Activated CD4-positive, alpha-beta T cell treated with anti-CD3 and anti-CD28 coated beads, Interleukin-2, amount 50 U/mL, for 1 hour (primary cell): ENCODE data around the gene CKB.

Source experiments
- DNase-seq: peaks from one replicate; pipeline ENCODE4 v3.0.0-alpha.2; 2020

CKB gene

DNA sequence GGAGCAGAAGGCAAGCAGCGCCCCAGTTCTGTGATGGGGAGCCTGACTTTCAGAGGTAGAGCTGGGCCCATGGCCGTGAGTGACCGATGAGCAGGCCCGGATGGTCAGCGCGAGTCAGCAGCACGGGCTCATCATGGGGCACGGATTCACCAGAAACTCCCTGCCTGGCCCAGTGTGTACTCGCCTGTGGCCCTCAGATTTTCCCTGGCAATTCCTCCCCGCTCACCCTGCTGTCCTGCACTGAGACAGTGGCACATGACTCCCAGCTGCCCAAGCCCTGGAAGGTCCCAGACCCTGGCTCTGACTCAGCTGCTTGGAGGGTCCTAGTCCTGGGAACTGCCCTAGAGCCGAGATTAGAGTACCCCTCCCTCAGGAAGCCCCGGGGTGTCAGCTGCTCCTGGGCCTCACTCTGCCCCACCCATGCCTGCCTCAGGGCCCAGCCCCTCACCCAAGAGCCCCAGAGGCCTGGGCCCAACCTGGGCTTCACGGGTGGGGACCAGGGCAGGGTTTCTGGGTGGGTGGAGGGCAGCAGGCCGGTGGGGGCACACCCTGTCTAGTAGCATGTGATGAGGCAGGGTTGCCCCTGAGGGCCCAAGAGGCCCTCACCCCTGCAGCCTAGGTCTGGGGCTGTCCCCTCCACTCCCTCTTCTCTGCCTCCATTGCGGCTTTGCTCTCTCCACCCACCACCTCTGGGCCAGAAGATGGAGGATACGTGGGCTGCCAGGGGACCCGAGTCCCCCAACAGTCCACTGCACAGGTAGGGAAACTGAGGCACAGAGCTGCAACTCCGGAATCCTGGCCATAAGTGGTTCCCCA lies 14.8 kb upstream of the CKB start:
- no peak for DNase-seq

DNA sequence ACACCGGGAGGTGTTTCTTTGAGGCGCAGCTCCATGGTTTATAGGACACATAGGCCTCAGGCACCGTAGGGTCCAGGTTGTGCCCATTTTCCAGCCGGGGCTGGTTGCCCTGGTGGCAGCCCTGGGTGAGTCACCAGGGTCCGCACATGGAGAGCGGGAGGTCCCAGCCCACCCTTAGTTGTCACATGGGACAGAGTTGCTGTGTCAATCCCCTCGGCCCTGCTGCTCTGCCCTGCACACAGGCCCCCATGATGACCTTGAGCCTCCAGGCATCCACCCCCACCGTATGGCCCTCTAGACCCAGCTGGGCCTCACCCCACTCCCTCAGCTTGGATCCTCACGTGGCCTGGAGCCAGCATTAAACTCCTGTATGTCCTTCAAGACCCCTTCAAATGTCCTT lies 14.1 kb upstream of the CKB start:
- no peak for DNase-seq

DNA sequence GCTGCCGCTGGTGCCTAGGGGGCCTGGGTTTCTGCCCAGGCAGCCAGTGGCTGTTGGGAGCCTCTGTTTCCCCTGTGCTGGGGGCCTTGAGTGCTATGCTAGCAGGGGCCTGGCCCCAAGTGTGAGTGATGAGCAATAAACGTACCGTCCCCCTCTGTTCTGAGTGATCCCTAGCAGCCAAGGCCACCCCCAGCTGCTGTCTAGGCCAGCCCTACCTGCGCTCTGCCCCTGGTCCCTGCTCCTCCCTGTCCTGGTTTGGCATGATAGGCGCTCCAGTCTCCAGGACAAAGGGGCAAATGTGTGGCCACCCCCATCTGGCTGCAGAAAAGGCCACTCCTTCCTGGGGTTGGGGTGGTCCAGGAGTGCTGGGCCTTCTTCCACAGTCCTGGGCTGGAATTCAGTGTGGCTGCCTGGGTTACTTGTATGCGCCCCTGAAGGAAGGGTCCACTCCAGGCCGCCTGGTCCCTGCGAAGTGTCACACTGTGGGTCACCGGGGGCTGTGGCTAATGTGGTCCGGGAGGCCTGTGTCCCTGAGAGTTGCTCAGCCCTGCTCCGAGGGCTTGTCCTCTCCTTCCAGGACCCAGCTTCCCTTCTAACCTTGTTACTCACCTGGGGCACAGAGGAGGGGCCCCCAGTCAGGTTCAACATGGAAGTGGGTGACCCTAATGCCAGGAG lies 13.4 kb upstream of the CKB start:
- no peak for DNase-seq

DNA sequence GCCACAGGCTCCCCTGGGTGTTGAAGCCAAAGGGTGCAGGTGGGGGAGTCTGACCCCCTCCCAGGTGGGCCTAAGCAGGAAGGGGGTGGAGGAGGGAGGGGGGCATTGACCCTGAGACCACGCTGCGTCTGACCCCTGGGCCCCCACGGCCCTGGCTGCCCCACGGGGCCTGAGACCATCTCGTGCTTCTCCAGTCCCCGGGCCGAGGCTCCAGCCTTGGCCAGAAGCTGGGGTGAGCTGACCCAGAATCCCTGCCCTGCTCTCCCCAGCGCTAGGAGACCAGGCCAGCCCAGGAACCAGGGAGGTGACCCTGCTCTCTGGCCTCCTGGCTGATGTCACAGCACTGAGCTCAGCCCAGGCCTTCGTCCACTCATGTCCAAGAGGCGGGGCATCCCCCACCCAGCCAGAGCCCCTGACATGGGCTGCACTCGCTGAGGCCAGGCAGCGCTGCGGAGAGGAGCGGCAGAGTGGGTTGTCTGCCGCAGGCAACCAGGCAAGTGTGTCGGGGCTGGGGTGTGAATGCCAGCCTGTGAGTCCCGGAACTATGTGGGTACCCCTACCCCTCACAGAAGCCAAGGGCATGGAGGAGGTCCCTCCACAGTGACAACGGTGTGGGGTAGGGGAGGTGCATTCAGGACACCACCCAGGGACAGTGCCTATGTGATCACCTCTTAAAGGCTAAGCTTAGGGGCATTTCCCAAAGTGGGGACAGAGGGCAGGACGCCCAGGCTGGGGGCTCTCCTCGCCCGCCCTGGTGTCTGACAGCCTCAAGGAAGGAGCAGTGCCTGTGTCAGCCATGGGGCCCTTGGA lies 12.7 kb upstream of the CKB start:
- no peak for DNase-seq

DNA sequence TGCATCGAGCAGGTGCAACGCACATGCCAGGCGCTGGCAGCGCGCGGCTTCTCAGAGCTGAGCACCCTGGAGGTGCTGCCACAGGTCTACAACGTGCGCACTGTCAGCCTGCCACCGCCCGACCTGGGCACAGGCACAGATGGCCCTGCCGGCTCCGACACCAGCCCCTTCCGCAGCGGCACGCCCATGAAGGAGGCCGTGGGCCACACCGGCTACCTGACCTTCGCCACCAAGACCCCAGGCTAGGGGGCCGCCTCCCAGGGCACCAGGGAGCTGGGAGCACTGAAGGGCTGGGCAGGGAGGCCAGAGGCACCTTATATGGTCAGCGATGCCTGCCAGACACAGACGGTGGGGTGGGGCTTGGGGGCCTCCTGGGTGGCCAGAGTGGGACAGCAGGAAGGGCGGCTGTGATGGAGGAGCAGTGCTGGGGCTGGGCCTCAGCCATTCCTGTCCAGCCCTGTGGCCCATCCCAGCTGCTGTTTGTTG lies 12.0 kb upstream of the CKB start:
- no peak for DNase-seq

DNA sequence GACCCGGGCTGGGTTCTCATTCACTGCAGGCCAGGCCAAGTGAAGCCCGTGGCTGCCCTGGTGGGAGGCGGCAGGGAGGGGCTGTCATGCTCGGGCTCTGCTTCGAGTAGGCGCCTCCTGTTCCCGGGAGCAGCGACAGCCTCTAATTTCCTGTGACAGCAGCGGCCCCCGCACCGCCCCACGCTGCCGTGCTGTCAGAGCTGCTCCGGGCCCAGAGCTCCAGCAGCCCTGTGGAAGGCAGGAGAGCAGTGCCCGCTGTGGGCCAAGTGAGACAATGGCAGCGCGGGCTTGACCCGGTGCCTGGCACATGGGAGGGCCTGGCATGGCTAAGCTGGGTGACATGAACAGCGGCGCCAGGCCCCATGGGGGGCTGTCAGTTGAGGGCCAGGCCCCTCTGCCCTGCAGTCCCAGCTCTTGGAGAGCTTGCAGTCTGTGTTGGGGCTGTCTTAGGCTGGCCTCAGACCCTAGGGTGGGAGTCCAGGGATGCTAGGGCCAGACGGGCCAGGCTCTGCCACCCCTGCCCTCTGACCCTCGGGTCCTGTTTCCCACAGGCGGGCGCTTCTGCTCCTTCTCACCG lies 11.5 kb upstream of the CKB start:
- DNase-seq = no peak

DNA sequence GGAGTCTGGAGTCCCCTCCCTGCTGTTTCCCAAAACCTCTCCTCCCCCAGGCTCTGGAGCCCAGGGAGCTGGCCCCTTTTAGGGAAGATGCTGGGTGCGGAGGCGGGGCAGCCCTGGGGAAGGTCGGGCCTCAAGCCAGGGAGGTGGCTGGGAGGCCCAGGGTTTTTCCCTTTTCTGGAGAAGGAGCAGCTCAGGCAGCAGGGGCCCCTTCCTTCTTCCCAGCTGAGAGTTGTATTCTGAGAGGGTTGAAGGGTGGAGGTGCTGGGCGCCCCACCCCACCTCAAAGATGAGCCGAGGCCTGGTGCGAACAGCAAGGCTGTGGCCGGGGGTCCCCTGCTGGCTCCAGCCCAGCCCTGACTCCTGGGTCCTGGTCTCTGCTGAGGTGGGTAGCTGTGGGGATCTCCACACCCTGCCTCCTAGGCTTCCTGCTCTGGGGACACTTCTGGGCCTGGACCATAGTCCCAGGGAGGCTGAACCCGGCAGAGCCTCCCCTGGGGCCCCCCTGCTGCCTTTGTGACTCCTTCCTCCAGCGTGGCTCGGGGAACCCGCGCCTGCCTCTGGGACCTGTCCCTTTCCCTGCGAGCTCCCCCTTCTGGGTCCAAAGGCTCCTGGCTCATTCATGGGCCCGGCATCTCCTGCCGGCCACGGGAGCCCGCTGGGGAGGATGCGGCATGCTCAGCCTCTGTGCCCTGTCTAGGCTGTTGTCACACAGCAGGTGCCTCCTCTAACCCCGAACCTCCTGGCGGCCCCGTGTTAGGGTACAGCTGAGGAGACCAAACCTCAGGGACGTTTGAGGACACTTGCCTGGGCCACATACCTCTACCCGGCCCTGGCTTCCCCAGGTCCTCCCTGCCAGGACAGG lies 10.7 kb upstream of the CKB start:
- DNase-seq = no peak

DNA sequence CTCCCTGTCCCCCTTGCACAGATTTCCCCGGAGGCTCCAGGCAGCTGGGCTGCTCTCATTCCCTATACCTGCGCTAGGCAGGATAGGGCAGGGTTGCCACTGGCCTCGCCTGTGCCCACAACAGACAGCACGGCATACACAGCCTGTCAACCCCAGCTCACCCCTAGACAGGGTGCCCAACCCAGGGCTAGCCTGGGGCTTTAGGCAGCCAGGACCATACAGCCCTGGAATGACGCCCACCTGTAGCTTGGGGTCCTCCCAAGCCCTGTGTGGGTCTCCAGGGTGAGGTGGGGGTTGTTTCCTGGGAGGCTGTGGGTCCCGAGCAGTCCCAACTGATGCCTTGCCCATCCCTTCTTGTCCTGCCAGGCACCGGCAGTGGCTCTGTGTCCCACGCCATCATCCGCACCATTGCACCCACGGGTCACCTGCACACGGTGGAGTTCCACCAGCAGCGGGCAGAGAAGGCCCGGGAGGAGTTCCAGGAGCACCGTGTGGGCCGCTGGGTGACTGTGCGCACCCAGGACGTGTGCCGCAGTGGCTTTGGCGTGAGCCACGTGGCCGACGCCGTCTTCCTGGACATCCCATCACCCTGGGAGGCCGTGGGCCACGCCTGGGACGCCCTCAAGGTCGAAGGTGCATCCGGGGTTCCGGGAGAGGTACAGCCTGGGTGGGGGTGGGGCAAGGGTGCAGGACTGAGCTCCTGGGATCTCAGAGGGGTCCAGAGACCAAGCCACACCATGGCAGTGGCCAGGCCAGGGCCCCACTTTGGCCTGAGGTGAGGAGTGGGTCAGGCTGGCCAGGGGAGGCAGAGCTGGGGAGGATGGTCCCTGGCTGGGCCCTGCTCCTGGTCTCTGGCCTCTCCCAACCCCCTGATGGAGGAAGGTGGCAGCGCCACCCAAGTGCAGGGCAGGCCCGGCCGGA lies 9.8 kb upstream of the CKB start:
- no peak for DNase-seq

DNA sequence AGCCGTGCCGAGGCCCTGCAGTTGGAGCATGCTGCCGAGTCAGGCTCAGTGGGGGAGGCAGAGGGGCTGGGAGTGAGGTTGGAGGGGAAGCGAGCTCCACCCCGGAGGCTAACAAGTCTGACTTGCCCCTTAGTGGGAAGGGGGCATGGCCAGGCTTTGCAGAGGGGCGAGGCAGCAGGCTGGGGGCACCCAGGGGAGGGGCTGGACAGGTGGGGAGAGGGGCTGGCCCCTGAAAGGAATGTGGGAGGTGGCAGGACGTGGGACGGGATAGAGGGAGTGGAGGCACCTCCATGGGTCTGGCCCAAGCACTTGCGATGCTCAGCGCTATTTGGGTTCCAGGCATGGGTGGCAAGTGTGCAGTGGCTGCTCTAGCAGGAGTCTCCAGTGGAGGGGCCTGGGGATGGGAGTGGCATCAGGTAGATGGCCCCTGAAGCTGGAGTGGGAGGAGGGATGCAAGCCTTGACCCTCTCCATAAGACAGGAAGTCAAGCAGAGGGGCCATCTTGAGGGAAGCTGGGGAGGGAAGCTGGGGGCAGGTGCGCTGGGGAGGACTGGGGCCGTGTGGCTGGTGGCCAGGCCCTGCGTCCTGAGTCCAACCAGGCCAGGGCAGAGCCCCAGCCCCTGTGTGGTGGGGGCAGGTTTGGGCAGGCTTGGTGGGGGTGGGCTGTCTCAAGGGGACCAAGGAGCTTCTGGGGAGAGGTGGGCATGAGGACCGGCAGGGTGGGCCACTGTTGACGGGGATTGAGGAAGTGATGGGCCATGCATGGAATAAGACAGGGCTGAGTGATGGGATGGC lies 9.0 kb upstream of the CKB start:
- no peak for DNase-seq

DNA sequence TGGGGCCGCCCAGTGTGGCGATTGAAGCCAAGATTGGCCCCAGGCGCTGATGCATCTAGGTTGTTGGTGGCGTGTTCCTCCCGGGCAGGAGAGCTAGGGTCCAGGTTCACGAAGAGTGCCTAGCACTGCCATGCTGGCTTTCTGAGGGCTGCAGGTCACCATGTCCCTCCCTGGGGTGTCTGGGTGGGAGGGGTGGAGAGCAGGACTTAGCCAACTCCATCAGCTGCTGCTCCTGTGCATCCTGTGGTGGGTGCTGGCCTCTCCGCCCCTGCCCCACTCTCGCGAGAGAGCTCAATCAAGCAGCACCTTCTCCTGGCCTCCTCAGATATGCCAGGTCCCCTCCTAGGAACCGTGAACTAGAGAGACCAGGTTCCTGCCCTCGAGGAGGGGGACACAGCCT lies 8.2 kb upstream of the CKB start:
- DNase-seq = no peak

DNA sequence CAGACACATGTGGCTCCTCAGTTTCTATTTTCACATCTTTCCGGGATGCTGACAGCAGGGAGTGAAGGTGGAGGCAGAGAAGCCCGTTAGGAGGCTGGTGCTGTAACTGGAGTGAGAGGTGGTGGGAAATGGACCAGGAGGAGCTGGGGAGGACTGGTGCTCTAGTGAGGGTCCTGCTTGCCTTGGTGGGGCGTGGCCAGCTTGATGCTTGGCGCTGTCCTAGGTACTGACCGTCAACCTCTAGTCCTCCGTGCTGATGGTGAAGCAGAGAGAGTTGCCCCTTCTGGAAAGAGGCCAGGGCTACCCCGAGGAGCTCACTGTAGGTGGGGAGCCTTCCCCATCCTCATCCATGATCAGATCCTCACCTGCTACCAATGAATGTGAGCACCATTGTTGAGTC lies 7.8 kb upstream of the CKB start:
- no peak for DNase-seq

DNA sequence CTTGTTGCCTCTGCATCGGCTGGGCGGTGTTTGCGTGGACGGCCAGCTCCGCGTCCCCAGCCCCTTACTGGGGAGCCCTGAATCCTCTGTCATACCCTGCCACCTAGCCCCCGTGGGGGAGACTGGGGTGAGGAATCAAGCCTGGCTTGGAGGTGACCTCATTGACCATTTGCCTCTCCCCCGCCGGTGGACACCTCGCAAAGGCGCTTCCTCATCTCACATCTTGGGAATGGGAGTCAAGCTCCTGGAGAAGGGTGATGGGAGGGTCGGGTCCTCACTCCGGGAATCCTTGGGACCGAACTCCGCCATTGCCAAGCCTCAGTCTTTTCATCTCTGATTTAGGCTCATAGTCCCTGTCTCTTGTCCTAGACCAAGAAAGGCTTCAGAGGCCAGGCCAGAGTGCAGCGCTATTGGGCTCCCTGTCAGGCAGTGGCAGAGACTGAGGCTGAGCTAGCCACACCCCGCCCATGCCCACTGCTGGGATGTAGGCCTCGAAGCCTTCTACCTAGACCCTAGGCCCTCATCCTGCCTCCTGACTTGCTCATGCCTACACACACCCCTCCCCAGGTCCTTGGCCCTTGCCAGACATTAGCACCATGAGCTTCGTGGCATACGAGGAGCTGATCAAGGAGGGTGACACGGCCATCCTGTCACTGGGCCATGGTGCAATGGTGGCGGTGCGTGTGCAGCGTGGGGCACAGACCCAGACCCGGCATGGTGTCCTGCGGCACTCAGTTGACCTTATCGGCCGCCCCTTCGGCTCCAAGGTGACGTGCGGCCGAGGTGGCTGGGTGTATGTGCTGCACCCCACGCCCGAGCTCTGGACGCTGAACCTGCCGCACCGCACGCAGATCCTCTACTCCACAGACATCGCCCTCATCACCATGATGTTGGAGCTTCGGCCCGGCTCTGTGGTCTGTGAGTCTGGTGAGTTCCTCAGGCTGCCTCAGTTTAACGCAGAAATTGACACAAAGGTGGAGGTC lies 7.0 kb upstream of the CKB start:
- no peak for DNase-seq

DNA sequence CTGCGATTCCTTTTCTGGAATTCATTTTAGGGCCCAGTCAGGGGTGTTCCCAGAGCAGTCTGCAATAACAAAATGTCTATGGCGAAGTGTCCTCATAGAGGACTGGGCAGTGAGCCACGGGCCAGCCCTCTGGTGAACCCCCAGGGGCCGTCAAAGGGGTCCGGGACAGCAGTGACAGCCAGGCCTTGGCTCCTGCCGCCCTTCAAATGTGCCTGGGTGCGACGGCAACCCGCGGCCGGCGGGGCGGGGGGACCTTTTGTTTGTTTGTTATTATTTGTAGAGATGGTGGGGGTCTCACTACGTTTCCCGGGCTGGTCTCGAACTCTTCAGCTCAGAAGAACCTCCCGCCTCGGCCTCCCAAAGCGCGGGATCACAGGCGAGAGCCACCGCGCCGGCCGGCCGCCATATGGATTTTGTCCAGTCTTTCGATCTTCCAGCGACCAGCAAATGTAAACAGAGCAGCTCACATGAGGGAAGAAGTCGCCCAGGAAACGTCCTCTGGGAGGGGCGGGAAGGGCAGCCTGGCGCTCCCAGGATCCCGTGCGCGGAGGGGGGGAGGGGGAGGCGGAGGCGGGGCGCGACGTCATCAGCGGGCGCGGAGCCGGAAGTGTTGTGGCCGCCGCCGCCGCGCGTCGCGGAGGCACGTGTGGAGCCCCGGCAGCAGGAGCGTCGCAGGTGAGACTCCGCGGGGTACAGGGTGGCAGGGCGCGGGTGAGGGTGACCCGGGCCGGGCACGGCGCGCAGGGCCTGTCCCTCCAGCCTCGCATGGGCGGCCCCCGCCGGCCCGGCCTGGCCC lies 6.2 kb upstream of the CKB start, which contains the start of gene TRMT61A:
TRMT61A (plus strand) TSS at position 610 of the 796 bp plus-strand sequence. CDS start 783 bp downstream, outside the sequence.
- peak; percentile 75 for DNase-seq

DNA sequence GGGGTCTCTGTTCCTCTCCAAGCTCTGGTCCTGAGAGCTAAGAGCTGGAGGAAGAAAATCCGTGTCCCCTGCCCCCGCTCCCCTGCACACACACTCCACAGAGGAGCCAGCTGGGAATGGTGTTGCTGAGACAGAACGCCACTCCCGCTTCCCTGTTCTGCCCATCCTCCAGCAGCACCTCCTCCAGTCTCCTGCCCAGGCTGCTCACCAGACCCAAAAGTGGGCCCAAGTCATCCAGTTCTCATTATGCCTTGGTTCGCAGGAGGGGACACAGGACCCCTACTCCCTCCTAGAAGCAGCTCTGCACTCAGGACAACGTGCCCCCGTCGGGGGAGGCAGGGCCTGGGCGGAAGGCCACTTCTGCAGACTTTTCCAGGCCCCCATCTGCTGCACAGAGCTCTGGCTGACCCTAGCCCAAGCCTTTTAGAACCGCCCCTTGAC lies 5.5 kb upstream of the CKB start:
- no peak for DNase-seq

DNA sequence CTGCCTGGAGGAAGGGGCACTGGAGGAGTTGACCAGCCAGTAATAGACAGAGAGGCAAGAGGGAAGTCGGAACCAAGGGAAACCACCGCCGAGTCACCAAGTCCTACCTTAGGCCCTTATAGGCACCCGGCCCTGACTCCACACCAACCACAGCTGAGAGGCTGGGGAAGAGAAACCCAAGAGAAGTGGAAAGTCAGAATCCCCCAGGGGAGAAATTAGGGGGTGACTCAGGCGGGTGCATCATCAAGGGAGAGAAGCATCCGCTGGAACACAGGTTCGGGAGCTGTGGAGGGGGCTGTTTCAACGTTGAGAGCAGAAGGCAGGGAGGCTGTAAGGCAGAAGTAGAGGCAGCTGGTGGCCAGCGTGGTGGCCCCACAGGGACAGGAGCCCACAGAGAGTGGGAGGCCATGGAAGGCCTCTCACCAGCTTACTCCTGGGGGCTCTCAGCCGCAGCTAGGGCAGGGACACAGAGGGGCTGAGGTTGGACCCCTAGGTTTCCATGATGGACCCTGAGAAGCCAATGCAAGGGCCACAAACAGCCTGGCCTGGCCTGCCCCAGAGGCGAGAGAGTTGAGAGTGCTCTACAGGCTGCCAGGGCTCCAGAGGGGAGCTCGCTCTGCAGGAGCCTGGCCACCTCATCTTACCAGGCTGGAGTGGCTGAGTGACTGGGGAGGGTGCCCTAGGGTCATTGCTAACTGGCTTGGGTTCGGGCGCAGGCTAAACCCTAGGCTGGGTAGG lies 4.9 kb upstream of the CKB start:
- no peak for DNase-seq

DNA sequence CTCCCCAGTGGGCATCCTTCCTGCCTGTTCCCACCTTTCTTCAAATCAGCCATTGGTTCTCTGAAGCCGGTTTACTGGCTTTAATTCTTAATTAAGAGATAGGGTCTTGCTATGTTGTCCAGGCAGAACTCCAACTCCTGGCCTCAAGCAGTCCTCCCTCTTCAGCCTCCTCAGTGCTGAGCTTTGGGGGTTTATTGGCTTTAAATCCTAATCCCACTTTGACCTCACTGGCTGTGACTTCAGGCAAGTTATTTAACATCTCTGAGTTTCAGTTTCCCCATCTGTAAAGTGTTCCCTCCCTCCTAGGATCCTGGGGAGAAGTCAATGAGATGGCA lies 4.3 kb upstream of the CKB start:
- no peak for DNase-seq

DNA sequence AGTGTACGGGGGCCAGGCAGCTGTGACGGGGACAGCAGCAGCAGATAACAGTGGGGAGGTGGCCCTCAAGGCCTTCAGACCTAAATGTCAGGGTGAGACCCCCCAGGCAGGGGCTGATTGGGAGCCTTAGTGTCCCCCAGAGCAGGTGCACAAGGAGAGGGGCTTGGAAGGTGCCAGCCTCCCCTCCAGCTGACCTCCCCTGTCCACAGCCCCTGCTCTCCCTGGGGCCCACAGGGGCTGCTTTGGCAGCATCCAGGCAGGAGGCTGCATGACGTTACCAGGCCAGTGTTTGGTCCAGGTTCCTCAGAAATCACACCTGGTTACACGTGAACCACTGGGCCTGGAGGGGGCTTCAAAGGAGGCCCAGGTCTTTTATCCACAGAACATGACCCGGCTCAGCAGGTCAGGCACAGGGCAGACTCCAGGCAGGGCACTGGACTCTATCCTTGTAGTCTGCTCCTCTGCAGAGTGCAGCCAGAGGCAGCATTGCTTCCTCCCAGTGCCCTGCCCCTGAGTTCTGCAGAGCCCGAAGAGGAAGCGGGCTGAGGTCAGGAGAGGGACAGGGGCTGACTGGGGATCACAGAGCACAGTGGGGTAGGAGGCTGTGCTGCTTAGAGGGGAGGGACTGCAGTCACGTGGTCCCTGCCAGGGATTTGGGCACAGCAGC lies 3.8 kb upstream of the CKB start:
- DNase-seq = no peak
